PC-9 (cell line): Measurements from ENCODE around the gene RAF1. TPM values are rescaled to one million over a fixed set of nuclear protein-coding genes. Genes with fewer than 3 reads are reported as not detected.

Experiments
- Bru-seq: library from RNA; stranded (reverse); fragments of 400-500 nt; gene quantifications from one replicate; lab custom pipeline; 2021; lab: Mats Ljungman, UMichigan
- BruChase-seq, 2 experiments: library from RNA; stranded (reverse); fragments of 400-500 nt; gene quantifications; one replicate each; lab custom pipeline; 2021; lab: Mats Ljungman, UMichigan
- BruUV-seq: library from RNA; stranded (reverse); fragments of 400-500 nt; replicated peaks from 2 replicates; lab custom pipeline; 2021; lab: Mats Ljungman, UMichigan
- CTCF ChIA-PET: fragments of 300-600 bp; sonication (Branson Sonifier 250); formaldehyde crosslinking; loops from one replicate; lab custom pipeline; 2022; ENCODE audit warnings: antibody characterized with exemption; lab: Charles Lee
- POLR2A ChIA-PET: fragments of 300-600 bp; sonication (Branson Sonifier 250); formaldehyde crosslinking; loops from one replicate; lab custom pipeline; 2022; ENCODE audit warnings: antibody characterized with exemption; ENCODE audit not compliant: unreplicated experiment; lab: Charles Lee
- DNase-seq, 2 experiments: peaks; one replicate each; pipeline versions ENCODE4 v3.0.0 to v3.0.0-alpha.2; 2015 to 2022; ENCODE audit warnings: mixed read lengths in 1 of 2
- H2AFZ ChIP-seq: fragments of 200-600 bp; sonication (generic); 2 replicates; pipeline ENCODE4 v1.8.1; 2017; ENCODE audit warnings: antibody characterized with exemption
- H3F3A ChIP-seq: fragments of 200-600 bp; sonication (generic); 2 replicates; pipeline ENCODE4 v1.8.1; 2017; ENCODE audit warnings: antibody characterized with exemption, mild to moderate bottlenecking, low read depth; ENCODE audit not compliant: insufficient read depth
- H3K27ac ChIP-seq: fragments of 200-600 bp; sonication (generic); 2 replicates; pipeline ENCODE4 v1.6.1; 2016; ENCODE audit warnings: mixed run types
- H3K27me3 ChIP-seq: fragments of 200-600 bp; sonication (generic); 2 replicates; pipeline ENCODE4 v1.6.1; 2016; ENCODE audit warnings: low read depth, mixed run types; ENCODE audit not compliant: insufficient read depth
- H3K36me3 ChIP-seq: fragments of 200-600 bp; sonication (generic); 2 replicates; pipeline ENCODE4 v1.6.1; 2016; ENCODE audit warnings: low read depth, mixed run types
- H3K4me1 ChIP-seq: fragments of 200-600 bp; sonication (generic); replicated peaks from 2 replicates; pipeline ENCODE4 v1.6.1; 2016; ENCODE audit warnings: mixed run types; ENCODE audit not compliant: insufficient read depth
- H3K4me2 ChIP-seq: fragments of 200-600 bp; sonication (generic); 2 replicates; pipeline ENCODE4 v1.6.1; 2017; ENCODE audit warnings: mixed run types
- H3K4me3 ChIP-seq: fragments of 200-600 bp; sonication (generic); 2 replicates; pipeline ENCODE4 v1.6.1; 2016; ENCODE audit warnings: mixed run types
- H3K79me2 ChIP-seq: fragments of 200-600 bp; sonication (generic); 2 replicates; pipeline ENCODE4 v1.6.1; 2017; ENCODE audit warnings: low read depth, mixed run types
- H3K9me2 ChIP-seq: fragments of 200-600 bp; sonication (generic); 2 replicates; pipeline ENCODE4 v1.8.1; 2017; ENCODE audit warnings: mild to moderate bottlenecking; ENCODE audit not compliant: insufficient read depth
- H3K9me3 ChIP-seq: fragments of 200-600 bp; sonication (generic); 2 replicates; pipeline ENCODE4 v1.8.1; 2016; ENCODE audit warnings: low read depth; ENCODE audit not compliant: insufficient read depth
- H4K20me1 ChIP-seq: fragments of 200-600 bp; sonication (generic); 2 replicates; pipeline ENCODE4 v1.8.1; 2017; ENCODE audit not compliant: insufficient read depth
- EZH2 ChIP-seq: fragments of 200-600 bp; sonication (generic); IDR thresholded peaks from 2 replicates; pipeline ENCODE4 v1.8.0; 2017; ENCODE audit warnings: antibody characterized with exemption, low read depth
- intact Hi-C: fragments of 100-400 bp; cut with micrococcal nuclease; formaldehyde crosslinking; loops from one replicate; pipeline ENCODE4 v1.10.0; 2022; ENCODE audit not compliant: unreplicated experiment
- long read RNA-seq: library from polyadenylated mRNA; stranded (forward); transcript quantifications from one replicate; pipeline ENCODE4 v2.0.0, GENCODE V29; 2022
- total RNA-seq: library from RNA; stranded (reverse); gene quantifications from 2 replicates; pipeline ENCODE4 v1.2.3, GENCODE V29; 2021
- TF ChIP-seq, protein P1 (sequence below): fragments of 200-600 bp; sonication (generic); conservative IDR thresholded peaks from 2 replicates; pipeline ENCODE4 v1.6.1; 2017; ENCODE audit warnings: mixed run types, antibody characterized with exemption, mild to moderate bottlenecking, moderate library complexity

RAF1 gene
- total RNA-seq (65.3 and 72.4 TPM in 2 replicates), Bru-seq, nascent RNA (percentile 88 among the genes with signal in this experiment), BruChase-seq, experiment 1, labeled RNA remaining after a 2-hour chase (percentile 79 among the genes with signal in this experiment), BruChase-seq, experiment 2, labeled RNA remaining after a 6-hour chase (percentile 85 among the genes with signal in this experiment)
- long read RNA-seq, transcript RAF1-201 (17 exons, 3,300 nt), result major isoform, 36 of 69 reads
- long read RNA-seq, partial matches to known transcripts, result 10 of 69 reads
- long read RNA-seq, other reads (novel, unspliced or antisense), result 23 of 69 reads

DNA sequence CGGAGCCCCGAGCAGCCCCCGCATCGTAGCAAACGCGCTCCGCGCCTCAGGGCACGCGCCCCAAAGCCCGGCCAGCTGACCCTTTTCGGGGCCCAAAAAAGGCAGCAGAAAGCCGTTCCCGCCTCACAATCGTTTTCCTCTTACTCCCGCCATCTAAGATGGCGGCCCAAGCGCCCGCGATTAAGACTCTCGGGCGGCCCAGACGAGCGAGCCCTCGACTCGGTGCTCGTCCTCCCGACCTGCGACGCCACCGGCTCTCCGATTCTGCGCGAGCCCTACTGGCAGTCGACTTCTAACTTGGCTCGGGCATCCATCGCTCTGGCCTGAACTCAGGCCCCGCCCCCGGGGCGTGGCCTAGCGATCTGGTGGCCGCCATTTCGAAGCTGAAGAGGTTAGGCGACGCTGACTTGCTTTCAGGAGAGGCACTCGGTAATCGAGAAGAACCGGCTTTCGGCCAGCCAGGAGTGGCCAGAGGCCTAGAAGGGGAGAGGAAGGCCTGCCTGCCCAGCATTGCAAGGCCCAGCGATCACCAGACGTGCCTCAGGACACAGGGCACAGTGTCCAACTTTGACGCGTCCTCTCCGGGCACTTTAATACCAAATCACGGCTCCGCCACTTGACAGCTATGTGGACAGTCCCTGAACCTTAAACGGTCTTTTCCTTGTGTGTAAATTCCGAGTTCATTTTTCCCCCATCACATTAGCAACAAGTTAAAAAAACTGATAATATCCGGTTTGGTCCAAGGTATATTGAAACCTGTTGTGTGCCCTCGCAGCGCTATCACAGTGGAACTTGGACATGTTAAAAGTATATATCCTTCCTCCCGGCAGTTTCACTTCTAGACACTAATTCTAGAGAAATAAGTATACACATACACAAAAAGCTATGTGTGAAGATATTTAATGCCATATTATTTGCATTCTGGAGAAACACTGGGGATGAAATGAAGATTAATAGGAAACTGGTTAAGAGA lies at the start of gene RAF1:
TSS of gene RAF1 (minus strand) at position 182 of the 973 bp plus-strand sequence. CDS start 45,396 bp downstream, outside the sequence.
- peaks cover 38% of the 10 kb centered on the region for H3K4me1 ChIP-seq
- TF ChIP-seq, protein P1, sequence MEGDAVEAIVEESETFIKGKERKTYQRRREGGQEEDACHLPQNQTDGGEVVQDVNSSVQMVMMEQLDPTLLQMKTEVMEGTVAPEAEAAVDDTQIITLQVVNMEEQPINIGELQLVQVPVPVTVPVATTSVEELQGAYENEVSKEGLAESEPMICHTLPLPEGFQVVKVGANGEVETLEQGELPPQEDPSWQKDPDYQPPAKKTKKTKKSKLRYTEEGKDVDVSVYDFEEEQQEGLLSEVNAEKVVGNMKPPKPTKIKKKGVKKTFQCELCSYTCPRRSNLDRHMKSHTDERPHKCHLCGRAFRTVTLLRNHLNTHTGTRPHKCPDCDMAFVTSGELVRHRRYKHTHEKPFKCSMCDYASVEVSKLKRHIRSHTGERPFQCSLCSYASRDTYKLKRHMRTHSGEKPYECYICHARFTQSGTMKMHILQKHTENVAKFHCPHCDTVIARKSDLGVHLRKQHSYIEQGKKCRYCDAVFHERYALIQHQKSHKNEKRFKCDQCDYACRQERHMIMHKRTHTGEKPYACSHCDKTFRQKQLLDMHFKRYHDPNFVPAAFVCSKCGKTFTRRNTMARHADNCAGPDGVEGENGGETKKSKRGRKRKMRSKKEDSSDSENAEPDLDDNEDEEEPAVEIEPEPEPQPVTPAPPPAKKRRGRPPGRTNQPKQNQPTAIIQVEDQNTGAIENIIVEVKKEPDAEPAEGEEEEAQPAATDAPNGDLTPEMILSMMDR, result no peak
- no peak for TF ChIP-seq EZH2
- peak within 1 kb of the TSS; percentile 89 for H3K27ac ChIP-seq
- H3F3A ChIP-seq, result peaks cover 13% of the 10 kb centered on the region
- no peaks in the 10 kb centered on the region for H3K27me3 ChIP-seq
- peak within 1 kb of the TSS; percentile 97 for H3K4me2 ChIP-seq
- POLR2A ChIA-PET, result interaction anchor here (0.6 kb wide), 3 partner anchors 9 to 145 kb away, joined by 3 to 6 read pairs (median 3); no protein-coding TSS in a partner anchor
- intact Hi-C loops, result loop anchor here (5.0 kb wide), 2 partner anchors 43 to 88 kb away; no protein-coding TSS in a partner anchor
- H3K9me3 ChIP-seq, result no peaks in the 10 kb centered on the region
- peak within 1 kb of the TSS; percentile 85 for H2AFZ ChIP-seq
- H3K79me2 ChIP-seq, result peaks cover 46% of the 10 kb centered on the region
- CTCF ChIA-PET, result interaction anchor here (0.6 to 1.3 kb wide), 2 partner anchors 146 to 700 kb away, joined by 5 to 6 read pairs; no protein-coding TSS in a partner anchor
- H3K36me3 ChIP-seq, result no peaks in the 10 kb centered on the region
- peak; percentile 94 to 98 for DNase-seq
- peak within 1 kb of the TSS; percentile 84 for H3K4me3 ChIP-seq
- H3K9me2 ChIP-seq, result no peaks in the 10 kb centered on the region
- BruUV-seq, result TSS peak; percentile 98
- H4K20me1 ChIP-seq, result peaks cover 15% of the 10 kb centered on the region

DNA sequence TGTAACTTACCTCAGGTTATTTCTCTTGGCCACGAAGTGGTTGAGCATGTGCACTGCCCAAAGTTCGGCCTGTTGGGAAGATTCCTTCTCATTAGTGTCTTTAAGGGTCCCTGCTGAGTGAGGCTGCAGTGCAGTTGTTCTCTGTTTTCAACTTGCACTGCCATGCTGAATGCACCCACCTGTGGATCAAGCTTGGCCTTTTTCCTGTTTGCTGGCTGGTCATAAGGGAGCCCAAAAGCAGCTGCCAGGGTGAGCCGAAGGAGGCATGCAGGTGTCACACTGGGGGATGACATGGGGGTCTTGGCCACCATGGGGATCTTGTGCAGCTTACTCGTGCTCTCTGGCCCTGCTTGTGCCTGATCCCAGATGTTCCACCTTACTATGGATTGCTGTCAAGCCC lies 46.1 kb upstream of the RAF1 start:
- CTCF ChIA-PET, result no interaction called here
- BruUV-seq, result no TSS peak

More for the DNA sequence above, 46.1 kb upstream of the RAF1 start:
- Histone ChIP-seq H3K27me3 (no peaks in the 10 kb centered on the region), H3K79me2 (no peaks in the 10 kb centered on the region), H3K9me2 (no peaks in the 10 kb centered on the region), H3F3A (peaks cover 5% of the 10 kb centered on the region; the same call in 1 of the 2 replicates), H3K36me3 (no peaks in the 10 kb centered on the region), H4K20me1 (no peaks in the 10 kb centered on the region), H3K4me2 (no peak overlapping the region), H2AFZ (no peak overlapping the region), H3K9me3 (no peaks in the 10 kb centered on the region), H3K4me3 (no peak overlapping the region), H3K4me1 (peaks cover 4% of the 10 kb centered on the region; the same call in 1 of the 2 replicates), H3K27ac (no peak overlapping the region)
- intact Hi-C loops, result no loop called here
- POLR2A ChIA-PET, result interaction anchor here (0.5 kb wide), 1 partner anchor 508 kb away, joined by 3 read pairs; no protein-coding TSS in a partner anchor
- no peak for DNase-seq
- TF ChIP-seq EZH2, result no peak
- TF ChIP-seq, protein P1, result no peak
